ENCODE data around the gene TMEM59L. TPM values are rescaled to one million over a fixed set of nuclear protein-coding genes. Genes with fewer than 3 reads are reported as not detected.

The TMEM59L gene
- total and polyA plus RNA-seq, 12 donors: 0.89 to 14.5 (median 5.4) TPM

- H3K4me3 ChIP-seq: peak within 1 kb of the TSS; percentile 31 to 71 (median 66)
- TF ChIP-seq POLR2A (IDR thresholded peaks at IDR 0.05) (peak; percentile 38 to 43), CTCF (IDR thresholded peaks at IDR 0.05) (peak; percentile 69 to 92 (median 83))
- WGBS, 4 donors: 0 to 1% (median 1%) methylated on average over 14 to 72 of the region's 72 CpGs
- peak within 1 kb of the TSS; percentile 34 to 92 (median 78) for H3K27ac ChIP-seq
- DNase-seq: peak; percentile 78 to 86 (median 79)
- H3K9me3 ChIP-seq (replicated peaks in 1 of 3): no peaks in the 10 kb centered on the region
- intact Hi-C loops (cut with DNase I): no loop called here
- H3K4me1 ChIP-seq (replicated peaks in 1 of 2): peaks cover 10 to 22% of the 10 kb centered on the region in 2 donors
- peaks cover 0 to 4% of the 10 kb centered on the region in 2 donors for H3K36me3 ChIP-seq (replicated peaks in 1 of 2)
- no peaks in the 10 kb centered on the region for H3K27me3 ChIP-seq
Observed at GRCh38 chr19:18588611-18589379, 23.9 kb upstream of the TMEM59L start, which contains the start of gene REX1BD. TSS of gene REX1BD (plus strand) at chr19:18588798. CDS start at chr19:18588802, 4 bp downstream.

GRCh38 chr19:18589380-18590272, 23.0 kb upstream of the TMEM59L start:
- Histone ChIP-seq H3K4me3 (peak overlapping the region; percentile 31 to 67 (median 50)), H3K4me1 (replicated peaks in 1 of 2) (peaks cover 10 to 30% of the 10 kb centered on the region in 2 donors), H3K9me3 (replicated peaks in 1 of 3) (no peaks in the 10 kb centered on the region), H3K27me3 (no peaks in the 10 kb centered on the region), H3K36me3 (replicated peaks in 1 of 2) (peaks cover 0 to 4% of the 10 kb centered on the region in 2 donors), H3K27ac (peak overlapping the region; percentile 30 to 92 (median 78))
- peak; percentile 65 to 81 (median 74) for DNase-seq
- 17 to 38% (median 27%) methylated on average over 25 to 52 of the region's 52 CpGs for WGBS, 4 donors
- intact Hi-C loops (cut with DNase I): loop anchor here (5.0 to 10.0 kb wide), 3 partner anchors 135 to 258 kb away; no protein-coding TSS in a partner anchor
- TF ChIP-seq CTCF (IDR thresholded peaks at IDR 0.05) (peak in 3 of 6 experiments; percentile 26 to 47 (median 28)), POLR2A (IDR thresholded peaks at IDR 0.05) (no peak)

DNA sequence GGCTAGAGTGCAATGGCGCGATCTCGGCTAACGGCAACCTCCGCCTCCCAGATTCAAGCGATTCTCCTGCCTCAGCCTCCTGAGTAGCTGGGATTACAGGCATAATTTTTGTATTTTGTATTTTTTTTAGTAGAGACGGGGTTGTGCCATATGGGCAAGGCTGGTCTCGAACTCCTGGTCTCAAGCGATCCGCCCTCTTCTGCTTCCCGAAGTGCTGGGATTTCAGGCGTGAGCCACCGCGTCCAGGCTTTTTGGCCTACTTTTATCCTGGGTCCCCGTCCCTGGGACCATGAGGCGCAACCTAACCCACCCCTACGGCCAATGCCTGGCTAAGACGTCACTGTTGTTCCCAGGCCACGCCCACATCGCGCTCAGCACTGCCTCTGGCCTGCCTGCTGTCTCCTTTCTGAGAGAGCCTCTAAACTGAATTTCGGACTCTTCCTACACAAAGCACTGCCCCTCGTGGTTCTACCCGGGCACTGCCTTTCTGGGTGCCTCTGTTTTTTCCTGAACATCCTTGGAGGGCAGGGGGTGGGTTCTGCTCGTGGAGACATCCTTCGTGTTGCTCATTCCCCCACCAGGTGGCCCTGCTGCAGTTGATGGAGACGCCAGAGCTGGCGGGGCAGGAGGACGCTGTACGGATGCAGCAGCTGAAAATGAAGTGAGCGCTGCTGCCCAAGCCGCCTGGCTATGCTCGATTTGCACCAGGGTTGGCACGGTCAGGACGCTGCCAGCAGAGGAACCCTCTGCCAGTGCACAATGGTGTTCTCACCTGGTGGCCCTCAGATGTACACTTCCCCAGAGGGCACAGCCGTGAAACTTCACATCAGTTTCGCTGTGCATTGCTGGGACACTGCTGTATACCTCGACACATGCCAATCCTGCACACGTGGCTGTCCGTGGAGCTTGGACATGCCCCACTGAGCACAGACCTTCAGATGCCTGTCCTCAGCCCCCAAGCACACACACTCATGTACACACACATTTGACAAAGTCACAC, 22.1 kb upstream of the TMEM59L start:
- Histone ChIP-seq H3K9me3 (replicated peaks in 1 of 3) (no peaks in the 10 kb centered on the region), H3K4me1 (replicated peaks in 1 of 2) (peaks cover 10 to 35% of the 10 kb centered on the region in 2 donors), H3K36me3 (replicated peaks in 1 of 2) (peaks cover 0 to 4% of the 10 kb centered on the region in 2 donors), H3K27ac (peak overlapping the region in 1 of 5 donors; percentile 92), H3K27me3 (no peaks in the 10 kb centered on the region), H3K4me3 (no peak overlapping the region)
- intact Hi-C loops (cut with DNase I): loop anchor here (5.0 to 10.0 kb wide), 3 partner anchors 136 to 257 kb away; no protein-coding TSS in a partner anchor
- TF ChIP-seq CTCF (IDR thresholded peaks at IDR 0.05) (peak in 2 of 6 experiments; percentile 29 to 32), POLR2A (IDR thresholded peaks at IDR 0.05) (no peak)
- peak in 3 of 7 donors; percentile 40 to 93 (median 52) for DNase-seq
- WGBS, 4 donors: 82 to 87% (median 82%) methylated on average over 31 to 40 of the region's 40 CpGs

All from adrenal gland (tissue), 12 donors.